HG03175 (cell line): ENCODE measurements around the gene DTX3.

Experiments used
- ATAC-seq: cut with Tn5 transposase; IDR thresholded peaks from one replicate; pipeline ENCODE4 v1.9.1; 2021; ENCODE audit warnings: mild to moderate bottlenecking, moderate library complexity; ENCODE audit not compliant: unreplicated experiment

The DTX3 gene

DNA sequence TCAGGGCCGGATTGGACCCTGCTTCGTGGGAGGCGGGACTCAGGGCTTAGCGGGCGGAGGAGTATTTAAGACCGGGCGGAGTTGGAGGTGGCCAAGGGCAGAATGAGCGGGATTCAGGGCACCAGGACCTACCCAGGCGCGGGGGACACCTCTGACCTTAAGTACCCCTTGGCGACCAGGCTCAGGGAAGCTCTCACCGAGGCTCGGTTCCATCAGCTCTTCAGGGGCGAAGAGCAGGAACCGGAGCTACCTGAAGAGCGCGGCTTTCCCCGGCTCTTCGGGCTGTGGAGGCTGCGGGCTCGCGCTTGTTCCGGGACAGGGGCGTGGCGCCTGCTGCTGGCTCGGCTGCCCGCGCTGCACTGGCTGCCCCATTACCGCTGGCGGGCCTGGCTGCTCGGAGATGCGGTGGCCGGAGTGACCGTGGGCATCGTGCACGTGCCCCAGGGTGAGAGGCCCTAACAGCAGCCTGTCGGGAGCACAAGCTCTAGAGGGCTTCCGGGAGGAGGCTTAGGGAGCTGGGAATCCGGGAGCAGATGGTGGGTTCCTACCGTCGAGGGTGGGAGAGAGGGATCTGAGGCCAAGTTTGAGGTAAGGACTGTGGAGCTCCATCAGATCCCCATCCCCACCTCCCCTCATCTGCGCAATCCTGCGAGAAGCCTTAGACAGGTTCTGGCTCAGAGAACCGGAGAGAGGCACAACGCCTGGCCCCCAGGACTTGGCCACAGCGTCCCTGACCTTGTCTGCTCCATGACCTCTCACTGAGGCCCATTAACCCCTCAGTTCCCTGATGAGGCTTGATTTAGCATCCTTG lies 15.0 kb downstream of the DTX3 start:
- no peak for ATAC-seq

DNA sequence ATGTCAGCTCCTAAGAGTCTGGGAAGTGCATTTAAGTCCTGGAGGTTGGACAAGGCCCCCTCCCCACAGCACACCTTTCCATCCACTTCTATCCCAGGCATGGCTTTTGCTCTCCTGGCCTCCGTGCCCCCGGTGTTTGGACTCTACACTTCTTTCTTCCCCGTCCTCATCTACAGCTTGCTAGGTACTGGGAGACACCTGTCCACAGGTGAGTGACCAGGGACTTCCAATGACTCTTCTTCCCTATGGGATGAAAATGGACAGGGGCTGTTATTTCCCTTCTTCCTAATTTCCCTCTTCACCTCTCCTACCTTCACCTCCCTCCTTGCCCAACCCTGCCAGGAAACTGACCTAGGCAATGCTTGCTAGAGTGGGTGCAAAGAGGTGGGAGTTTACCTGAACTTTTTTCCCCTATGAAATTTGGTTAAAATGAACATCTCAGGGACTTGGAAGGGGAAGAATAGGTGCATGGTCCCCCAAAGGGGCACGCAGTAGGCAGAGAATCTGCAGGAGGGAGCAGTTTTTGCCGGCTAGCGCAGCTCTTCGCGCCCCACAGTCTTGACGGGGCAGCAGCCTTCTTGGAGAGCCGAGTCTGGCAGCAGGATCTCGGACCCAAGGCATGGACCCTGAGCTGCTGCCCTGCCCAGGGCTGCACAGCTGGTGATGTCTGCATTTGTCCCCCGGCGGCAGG lies 15.8 kb downstream of the DTX3 start:
- ATAC-seq: no peak

DNA sequence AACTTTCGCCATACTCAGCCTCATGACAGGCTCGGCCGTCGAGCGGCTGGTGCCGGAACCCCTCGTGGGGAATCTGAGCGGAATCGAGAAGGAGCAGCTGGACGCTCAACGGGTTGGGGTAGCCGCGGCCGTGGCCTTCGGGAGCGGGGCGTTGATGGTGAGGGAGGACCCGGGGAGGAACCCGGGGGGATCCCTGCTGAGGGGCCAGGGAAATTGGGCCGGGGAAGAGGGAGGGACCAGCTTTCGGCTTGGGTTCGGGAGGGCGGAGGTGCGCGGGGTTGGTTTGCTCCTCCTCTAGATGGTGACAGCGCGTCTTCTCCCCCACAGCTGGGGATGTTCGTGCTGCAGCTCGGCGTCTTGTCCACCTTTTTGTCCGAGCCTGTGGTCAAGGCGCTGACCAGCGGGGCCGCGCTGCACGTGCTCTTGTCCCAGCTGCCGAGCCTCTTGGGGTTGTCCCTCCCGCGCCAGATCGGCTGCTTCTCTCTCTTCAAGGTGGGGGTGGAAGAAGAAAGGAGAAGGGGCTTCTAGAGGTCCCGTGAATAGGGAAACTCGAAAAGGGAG lies 16.4 kb downstream of the DTX3 start:
- no peak for ATAC-seq

DNA sequence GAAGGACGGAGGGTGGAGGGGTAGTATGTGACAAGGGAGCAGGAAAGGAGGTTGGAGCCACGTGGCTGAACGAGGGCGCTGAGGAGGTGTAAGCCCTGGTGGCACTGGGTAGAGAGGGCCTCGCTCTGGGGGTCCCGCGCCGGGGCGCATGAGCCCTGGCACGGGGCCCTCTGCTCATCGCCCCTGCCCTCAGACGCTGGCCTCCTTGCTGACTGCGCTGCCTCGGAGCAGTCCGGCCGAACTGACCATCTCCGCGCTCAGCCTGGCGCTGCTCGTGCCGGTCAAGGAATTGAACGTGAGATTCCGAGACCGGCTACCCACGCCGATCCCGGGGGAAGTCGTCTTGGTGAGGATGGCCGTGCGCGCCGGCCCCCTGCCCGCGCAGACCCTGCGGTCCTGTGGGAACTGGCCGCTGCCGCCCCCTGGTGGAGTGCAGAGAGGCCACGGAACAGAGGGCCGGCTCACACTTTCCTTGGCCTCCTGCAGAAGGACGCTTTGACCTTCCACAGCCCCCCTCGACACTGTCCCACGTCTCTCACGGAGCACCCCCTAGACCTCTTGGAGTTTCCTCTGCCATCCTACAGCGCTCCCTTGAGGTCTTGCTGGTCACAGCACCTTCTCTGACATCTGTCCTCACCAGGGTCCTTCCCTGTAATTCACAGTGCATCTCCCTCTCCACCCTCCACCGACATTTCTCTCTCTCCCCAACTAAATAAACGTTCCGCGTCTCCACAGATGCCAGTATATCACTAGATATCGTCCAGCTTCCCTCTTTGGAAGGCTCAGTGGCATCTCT lies 17.1 kb downstream of the DTX3 start:
- no peak for ATAC-seq

DNA sequence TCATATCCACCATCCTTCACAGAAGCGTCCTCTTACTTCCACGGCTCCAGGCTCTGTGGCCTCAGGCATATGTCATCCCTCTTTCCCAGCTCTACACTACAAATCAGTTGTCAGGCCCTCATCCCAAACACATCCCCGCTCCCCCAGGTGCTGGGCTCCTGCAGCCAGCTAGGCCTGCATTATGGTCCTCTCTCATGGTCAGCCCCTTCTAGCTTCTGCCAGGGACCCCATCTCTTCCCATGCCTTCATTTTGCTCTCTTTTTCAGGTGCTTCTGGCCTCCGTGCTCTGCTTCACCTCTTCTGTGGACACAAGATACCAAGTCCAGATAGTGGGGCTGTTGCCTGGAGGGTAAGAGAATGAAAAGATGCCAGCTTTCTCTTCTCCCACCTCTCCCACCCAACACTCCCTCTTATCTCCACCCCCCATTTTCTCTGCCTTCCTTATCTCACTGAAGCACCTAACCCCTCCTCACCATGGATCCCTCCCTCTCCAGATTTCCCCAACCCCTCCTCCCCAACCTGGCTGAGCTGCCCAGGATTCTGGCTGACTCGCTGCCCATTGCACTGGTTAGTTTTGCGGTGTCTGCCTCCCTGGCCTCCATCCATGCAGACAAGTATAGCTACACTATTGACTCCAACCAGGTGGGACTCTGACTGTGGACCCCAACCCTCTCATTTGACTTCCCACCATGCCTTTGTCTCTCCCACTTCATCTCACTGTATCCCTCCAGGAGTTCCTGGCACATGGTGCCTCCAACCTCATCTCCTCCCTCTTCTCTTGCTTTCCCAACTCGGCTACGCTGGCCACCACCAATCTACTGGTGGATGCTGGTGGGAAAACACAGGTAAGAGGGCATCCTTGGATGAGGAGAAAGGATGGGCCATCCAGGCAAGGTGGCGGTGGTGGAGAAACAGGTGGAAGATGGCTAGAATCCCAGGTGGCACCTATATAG lies 17.9 kb downstream of the DTX3 start:
- ATAC-seq: no peak

DNA sequence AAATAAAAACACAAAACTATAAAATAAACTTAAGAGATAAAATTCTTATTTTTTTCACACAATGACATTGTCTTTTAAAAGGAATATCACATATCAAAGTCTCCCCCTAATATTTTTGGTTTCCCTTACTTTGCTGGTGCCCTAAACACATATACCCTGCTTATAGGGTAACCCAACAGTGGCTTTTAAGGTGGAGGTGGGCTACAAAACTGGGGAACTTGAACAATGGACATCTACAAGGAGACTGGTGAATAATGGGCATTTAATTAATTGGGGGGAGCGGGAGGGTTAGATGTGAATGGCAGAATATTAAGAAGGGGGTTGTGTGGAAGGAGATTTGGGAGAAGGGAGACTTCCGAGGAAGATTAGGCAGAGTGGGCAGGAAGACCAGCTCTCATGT lies 18.8 kb downstream of the DTX3 start:
- no peak for ATAC-seq

DNA sequence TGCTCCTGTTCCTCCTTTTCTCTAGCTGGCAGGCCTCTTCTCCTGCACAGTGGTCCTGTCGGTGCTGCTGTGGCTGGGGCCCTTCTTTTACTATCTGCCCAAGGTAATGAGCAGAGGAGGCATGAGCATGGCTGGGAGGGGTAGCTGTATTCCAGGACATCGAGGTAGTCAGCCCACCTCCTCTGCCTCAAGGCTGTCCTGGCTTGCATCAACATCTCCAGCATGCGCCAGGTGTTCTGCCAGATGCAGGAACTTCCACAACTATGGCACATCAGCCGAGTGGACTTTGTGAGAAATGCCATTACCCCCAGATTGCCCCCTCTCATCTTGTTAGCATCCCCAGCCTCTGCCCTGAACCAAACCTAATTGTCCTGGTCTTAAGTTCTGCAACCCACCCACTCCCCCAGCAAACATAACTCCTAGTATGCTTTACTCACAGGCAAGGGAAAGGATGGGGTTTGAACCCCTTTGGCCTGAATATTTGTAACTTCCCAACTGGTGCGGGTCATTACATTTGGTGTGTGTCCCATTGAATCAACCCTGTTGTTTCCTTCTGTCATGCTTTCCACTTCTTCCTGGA lies 19.3 kb downstream of the DTX3 start:
- ATAC-seq: no peak

DNA sequence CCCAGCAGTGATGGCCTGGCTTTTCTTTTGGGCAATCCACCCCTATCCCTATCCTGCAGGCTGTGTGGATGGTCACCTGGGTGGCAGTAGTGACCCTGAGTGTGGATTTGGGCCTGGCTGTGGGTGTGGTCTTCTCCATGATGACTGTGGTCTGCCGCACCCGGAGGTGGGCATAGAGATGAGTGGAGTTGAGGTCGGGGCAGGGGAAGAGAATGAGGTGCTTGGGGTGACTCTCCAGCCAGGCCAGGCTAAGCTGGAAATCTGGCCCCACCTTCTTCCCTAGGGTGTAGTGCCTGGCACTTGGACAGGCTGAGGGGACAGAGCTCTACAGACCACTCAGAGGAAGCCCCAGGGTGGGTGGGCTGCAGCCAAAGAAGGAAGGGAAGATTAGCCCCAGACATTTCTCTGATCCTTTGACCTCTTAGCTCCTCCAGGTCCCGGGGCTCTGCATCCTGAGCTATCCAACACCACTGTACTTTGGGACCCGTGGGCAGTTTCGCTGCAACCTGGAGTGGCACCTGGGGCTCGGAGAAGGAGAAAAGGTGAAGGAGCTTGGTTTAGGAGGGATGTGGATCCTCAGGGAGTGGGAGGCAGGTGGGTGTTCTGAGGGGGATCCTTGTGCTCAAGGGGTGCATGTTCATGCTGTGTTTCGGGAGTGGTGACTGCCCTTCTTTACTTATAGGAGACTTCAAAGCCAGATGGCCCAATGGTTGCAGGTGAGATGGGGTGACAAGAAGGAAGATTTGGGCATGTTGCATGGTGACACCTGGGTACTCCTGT lies 20.0 kb downstream of the DTX3 start:
- ATAC-seq: no peak

DNA sequence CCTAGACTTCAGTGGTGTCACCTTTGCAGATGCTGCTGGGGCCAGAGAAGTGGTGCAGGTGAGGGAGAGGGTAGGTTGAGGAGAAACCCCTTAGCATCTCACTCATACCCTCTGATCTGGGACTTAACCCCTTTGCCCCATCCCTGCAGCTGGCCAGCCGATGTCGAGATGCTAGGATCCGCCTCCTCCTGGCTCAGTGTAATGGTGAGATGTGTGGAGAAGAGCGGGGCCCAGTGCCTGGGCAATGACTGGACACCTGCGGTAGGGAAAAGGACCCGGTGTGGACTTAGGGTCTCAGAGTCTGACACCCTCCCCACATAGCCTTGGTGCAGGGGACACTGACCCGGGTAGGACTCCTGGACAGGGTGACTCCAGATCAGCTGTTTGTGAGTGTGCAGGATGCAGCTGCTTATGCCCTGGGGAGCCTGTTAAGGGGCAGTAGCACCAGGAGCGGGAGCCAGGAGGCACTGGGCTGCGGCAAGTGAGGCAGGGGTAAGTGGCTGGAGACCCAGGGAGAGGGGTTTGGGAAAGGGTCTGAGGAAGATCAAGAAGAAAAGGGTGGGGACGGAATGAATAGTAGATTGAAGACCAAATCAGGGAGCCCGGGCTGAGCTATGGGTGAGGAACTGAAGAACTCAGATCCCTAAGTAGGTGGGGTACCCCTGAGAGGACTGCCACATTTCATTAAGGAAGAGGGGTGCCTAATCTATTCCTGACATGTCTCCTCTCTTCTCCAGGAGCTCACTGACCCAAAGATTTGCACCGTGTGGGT lies 20.8 kb downstream of the DTX3 start:
- no peak for ATAC-seq

DNA sequence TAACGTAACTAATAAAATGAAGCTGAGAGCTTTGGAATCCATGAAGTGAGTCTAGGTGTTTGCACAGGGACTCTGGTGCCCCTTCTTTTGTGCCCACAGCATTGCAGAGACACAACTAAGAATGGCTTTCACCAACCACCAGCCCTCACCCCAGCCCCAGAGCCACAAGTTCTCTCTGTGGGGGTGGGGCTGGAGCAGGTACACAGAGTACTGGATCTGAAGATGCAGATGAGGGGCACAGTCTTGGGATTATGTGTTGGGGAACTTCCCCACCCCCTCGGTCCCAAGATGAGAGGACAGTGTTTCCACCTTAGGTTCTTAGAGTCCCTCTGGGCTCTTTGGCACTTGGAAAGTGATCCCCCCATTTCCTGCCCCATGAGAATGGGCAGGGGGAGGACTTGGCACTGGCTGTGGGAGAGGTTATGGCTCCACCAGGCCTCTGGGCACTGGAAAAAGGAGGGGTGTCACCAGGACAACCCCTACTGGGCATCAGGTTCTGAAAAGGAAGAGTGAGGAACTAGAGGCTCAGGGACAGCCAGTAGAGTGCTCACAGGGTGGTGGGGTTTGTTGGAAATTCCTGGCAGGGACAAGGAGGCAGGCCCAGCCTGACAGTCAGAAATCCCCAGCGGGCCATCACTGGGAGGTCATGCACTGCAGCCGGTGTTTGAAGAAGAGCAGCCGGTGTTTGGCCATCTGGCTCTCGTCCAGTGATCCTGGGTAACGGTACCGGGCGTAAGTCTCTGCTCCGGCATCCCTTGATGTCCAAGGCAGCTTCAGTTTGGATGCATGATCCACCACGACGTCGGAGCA lies 21.7 kb downstream of the DTX3 start:
- ATAC-seq: no peak

DNA sequence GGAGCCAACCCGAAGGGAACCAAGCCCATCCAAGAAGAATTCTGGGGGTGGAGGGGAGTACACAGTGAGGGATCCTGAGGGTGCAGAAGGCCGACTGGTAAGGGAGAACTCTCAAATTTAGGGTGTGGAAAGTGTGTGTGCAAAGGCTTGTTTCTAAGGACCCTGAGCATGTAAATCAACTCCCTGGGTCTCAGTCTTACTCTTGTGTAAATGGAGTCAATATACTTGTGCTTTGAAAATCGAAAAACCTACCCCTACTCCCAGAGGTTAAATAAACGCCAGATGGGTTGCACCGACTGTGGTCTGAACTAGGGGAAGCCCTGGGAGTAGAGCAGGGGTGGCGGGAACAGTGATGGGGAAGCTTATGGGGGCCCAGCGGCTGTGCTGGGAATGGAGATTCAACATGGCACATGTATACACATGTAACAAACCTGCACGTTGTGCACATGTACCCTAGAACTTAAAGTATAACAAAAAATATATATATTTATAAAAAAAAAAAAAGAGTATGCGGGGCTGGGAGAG lies 22.4 kb downstream of the DTX3 start:
- no peak for ATAC-seq

DNA sequence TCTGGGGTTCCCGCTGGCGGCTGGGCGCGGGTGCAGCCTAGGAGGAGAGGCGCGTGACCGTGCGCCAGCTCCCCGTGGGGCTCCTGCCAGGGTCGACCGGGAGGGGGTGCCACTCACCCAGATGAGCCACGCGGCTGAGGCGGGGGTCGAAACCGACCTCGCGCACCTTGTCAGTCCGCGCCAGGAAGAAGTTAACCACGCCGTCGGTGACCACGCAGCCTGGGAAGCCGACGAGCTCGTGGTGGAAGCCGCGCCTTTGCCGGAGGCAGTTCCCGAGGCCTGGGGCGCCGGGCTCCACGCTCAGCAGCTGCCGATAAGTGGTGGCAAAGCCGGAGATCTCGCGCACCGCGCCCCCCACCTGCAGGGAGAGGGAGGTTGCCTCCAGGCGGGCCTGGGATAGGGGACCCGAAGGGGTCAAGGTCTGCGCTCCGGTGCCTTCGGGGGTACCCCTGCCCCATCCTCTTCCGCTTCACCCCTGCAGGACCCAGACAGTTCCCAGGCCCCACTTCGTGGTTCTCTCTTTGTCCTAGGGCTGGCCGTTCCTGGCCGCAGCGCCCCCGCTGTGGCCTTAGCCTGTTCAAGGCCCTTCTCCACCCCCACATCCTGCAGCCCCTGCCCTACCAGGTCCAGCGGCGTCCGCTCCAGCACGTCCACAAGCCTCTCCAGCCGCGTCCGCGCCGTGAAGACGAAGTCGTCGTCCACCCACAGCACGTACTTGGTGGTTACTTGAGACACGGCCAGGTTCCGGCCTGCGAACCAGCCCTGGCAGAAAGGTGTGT lies 23.1 kb downstream of the DTX3 start:
- no peak for ATAC-seq

DNA sequence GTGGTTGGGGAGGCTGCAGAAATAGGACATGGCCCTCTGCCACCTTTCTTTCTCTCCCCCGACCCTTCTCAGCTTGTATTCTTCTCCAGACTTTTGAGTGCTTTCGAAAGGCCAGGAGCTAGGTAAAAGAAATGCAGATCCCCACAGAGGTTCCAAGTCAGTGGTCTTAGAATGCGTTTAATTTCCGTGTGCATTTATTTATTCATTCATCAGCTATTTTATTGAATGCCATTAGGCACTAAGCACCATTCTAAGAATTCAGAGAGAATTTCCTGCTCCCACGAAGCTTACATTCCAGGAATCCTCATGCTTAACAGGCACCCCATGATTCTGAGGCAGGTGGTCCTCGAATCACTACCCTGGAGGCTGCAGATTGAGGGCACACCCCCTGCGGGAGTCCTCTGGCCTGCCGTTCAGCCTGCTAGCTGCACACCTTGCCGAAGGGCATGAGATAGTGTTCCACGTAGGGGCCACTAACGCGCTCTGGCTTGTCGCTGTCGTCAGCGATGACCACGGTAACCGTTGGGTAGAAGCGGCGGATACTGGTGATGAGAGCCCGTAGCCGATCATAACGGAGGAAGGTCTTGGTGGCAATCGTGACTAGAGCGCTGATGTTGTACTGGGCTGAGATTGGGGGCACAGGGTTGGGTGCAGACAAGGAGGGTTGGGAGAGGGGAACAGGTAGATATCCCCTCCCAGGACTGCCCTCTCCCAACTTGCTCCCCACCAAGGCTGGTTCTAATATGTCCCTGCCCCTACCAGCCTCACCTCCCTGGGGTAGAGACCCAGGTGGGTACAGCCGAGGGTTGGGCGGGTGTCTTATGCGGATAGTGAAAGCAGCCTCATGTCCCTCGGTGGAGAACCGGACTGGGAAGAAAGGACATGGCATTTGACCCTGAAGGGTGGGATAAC lies 23.9 kb downstream of the DTX3 start:
- no peak for ATAC-seq

DNA sequence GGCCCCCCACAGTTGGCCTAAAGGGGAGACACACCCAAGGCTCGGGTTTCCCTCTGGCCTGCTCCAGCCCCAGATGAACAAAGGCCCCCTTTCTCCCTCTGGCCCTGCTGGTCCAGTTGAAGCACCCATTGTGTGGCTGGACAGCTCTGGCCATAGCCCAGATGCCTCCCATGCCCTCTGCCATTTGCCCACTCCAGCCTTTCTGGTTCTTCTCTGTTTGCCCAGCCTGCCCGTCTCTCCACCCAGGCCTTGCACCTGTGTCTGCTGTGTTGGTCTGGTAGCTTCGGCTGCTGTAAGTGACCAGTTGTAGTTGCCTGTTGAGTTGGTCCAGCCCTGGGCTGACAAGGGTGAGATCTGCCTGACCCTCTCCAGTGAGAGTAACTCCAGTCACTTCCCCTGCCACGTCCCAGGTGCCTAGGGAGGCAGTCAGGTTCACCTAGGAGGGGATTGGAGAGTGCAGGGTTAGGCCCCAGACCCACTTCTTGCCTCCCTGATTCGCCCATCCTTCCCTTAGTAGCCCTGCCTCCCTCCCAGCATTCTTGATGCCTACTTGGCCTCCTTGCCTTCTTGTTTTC lies 25.4 kb downstream of the DTX3 start:
- ATAC-seq: no peak

DNA sequence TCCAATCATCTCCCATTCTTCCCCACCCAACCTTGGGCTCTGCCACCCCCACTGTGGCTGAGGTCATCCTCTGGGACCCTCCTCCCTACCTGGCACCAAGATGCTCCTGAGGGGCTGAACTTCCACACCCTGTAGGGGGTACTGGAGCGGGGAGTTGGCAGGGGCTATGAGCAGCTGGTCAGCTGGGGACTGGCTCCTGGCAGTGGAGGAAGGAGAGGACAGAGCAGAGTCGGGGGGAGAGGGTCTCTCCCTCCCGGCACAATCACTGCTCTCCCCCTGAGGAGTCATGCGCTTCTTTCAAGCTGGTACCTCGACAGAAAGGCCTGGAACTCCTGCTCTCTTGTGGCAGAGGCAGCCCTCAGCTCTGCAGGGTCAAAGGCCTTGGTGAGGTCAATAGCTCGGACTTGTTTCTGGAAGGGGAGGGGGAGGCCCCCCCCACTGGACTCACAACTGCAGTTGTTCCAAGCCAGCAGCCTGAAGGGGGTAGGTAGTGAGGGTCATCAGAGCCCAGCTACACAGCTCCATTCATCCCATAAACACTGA lies 26.3 kb downstream of the DTX3 start:
- no peak for ATAC-seq
